Mesothelial cell of epicardium (in vitro differentiated cells): ENCODE data around the gene FASN. TPM values are rescaled to one million over a fixed set of nuclear protein-coding genes. Genes with fewer than 3 reads are reported as not detected.

Experiments
- DNase-seq, 2 experiments: peaks; one replicate each; pipeline ENCODE4 v3.0.0; 2021; ENCODE audit warnings: low spot score in 2 of 2; ENCODE audit not compliant: unreplicated experiment in 2 of 2
- H3K27ac Mint-ChIP-seq: 2 replicates; pipeline ENCODE4 v1.8.0; 2021; ENCODE audit warnings: mixed read lengths
- H3K27me3 Mint-ChIP-seq: 2 replicates; pipeline ENCODE4 v1.8.0; 2021; ENCODE audit warnings: low read depth, mixed read lengths
- H3K36me3 Mint-ChIP-seq: 2 replicates; pipeline ENCODE4 v1.8.0; 2021; ENCODE audit warnings: mixed read lengths
- H3K4me1 Mint-ChIP-seq: 2 replicates; pipeline ENCODE4 v1.8.0; 2021; ENCODE audit warnings: mixed read lengths
- H3K4me3 Mint-ChIP-seq: 2 replicates; pipeline ENCODE4 v1.8.0; 2021; ENCODE audit warnings: mild to moderate bottlenecking, moderate library complexity, mixed read lengths
- H3K9me3 Mint-ChIP-seq: 2 replicates; pipeline ENCODE4 v1.8.0; 2021; ENCODE audit warnings: mixed read lengths
- CTCF ChIP-seq: fragments of 200-600 bp; sonication (generic); IDR thresholded peaks from one replicate; pipeline ENCODE4 v1.5.0; 2021; ENCODE audit warnings: antibody characterized with exemption; ENCODE audit not compliant: unreplicated experiment
- total RNA-seq: library from RNA; stranded (reverse); gene quantifications from 3 replicates; pipeline ENCODE4 v1.2.1, GENCODE V29; 2021

The FASN gene
- total RNA-seq, 1 donor from 2014 or later, result 227 TPM

- H3K4me1 Mint-ChIP-seq, result no peaks in the 10 kb centered on the region
- no peaks in the 10 kb centered on the region for H3K27me3 Mint-ChIP-seq
- no peak for DNase-seq
- H3K4me3 Mint-ChIP-seq, result peak overlapping the region; percentile 8
- H3K9me3 Mint-ChIP-seq, result no peaks in the 10 kb centered on the region
- no peak for TF ChIP-seq CTCF
- H3K27ac Mint-ChIP-seq, result no peak overlapping the region
- peaks cover 5% of the 10 kb centered on the region for H3K36me3 Mint-ChIP-seq
These were observed 35.7 kb downstream of the FASN start for GRCh38 chr17:82062076-82062983.

GRCh38 chr17:82061047-82061925 is 36.8 kb downstream of the FASN start:
- Mint-ChIP-seq H3K36me3 (peaks cover 5% of the 10 kb centered on the region), H3K27ac (no peak overlapping the region), H3K9me3 (no peaks in the 10 kb centered on the region), H3K4me3 (no peak overlapping the region), H3K4me1 (no peaks in the 10 kb centered on the region), H3K27me3 (no peaks in the 10 kb centered on the region)
- no peak for TF ChIP-seq CTCF
- no peak for DNase-seq

GRCh38 chr17:82060614-82061013 is 37.4 kb downstream of the FASN start:
- no peaks in the 10 kb centered on the region for H3K9me3 Mint-ChIP-seq

GRCh38 chr17:82060001-82060380 is 38.0 kb downstream of the FASN start:
- no peaks in the 10 kb centered on the region for H3K9me3 Mint-ChIP-seq
- peaks cover 5% of the 10 kb centered on the region for H3K36me3 Mint-ChIP-seq
- no peak overlapping the region for H3K27ac Mint-ChIP-seq
- no peak for DNase-seq
- TF ChIP-seq CTCF, result no peak
- no peak overlapping the region for H3K4me3 Mint-ChIP-seq
- no peaks in the 10 kb centered on the region for H3K4me1 Mint-ChIP-seq
- H3K27me3 Mint-ChIP-seq, result no peaks in the 10 kb centered on the region

More at GRCh38 chr17:82060614-82061013, 37.4 kb downstream of the FASN start:
- no peaks in the 10 kb centered on the region for H3K27me3 Mint-ChIP-seq
- no peak overlapping the region for H3K27ac Mint-ChIP-seq
- H3K4me1 Mint-ChIP-seq, result no peaks in the 10 kb centered on the region
- no peak for TF ChIP-seq CTCF
- no peak overlapping the region for H3K4me3 Mint-ChIP-seq
- no peak for DNase-seq
- H3K36me3 Mint-ChIP-seq, result peaks cover 5% of the 10 kb centered on the region

- Mint-ChIP-seq H3K27ac (no peak overlapping the region), H3K4me3 (no peak overlapping the region), H3K27me3 (no peaks in the 10 kb centered on the region), H3K9me3 (no peaks in the 10 kb centered on the region), H3K4me1 (no peaks in the 10 kb centered on the region), H3K36me3 (peaks cover 5% of the 10 kb centered on the region)
- no peak for DNase-seq
- no peak for TF ChIP-seq CTCF
These were observed 38.6 kb downstream of the FASN start for GRCh38 chr17:82059272-82060000.
